ENCODE measurements around the gene CFAP45. TPM values are rescaled to one million over a fixed set of nuclear protein-coding genes. Genes with fewer than 3 reads are reported as not detected.
"Not testable (repeated sequence)": the region's sequence is repeated elsewhere in the genome, so short reads cannot be mapped to it uniquely, and the experiment has no call there.

The CFAP45 gene
- total RNA-seq, 2 experiments from 2014 or later, result 0.63 TPM; not detected in 1

- no peaks in the 10 kb centered on the region for H3K9me2 ChIP-seq (ENCODE audit: insufficient read depth, low read length)
- BruUV-seq (replicated peaks), result no TSS peak
- H3K9me3 ChIP-seq (ENCODE audit: low read length), result no peaks in the 10 kb centered on the region
- H3K4me2 ChIP-seq (ENCODE audit: low read length), result no peak overlapping the region
- no peak for DNase-seq (ENCODE audit: low spot score)
- H4K20me1 ChIP-seq (ENCODE audit: insufficient read depth, low read length), result no peaks in the 10 kb centered on the region
- intact Hi-C loops (cut with micrococcal nuclease; ENCODE audit: unreplicated experiment), result no loop called here
- no peak overlapping the region for H3K27ac ChIP-seq (ENCODE audit: low read depth, low read length, poor library complexity, severe bottlenecking)
- H3K36me3 ChIP-seq (ENCODE audit: insufficient read depth, low read length), result no peaks in the 10 kb centered on the region
- H2AFZ ChIP-seq (ENCODE audit: low read length), result no peak overlapping the region
- H3K4me3 ChIP-seq (ENCODE audit: low read depth, low read length, poor library complexity, severe bottlenecking), result no peak overlapping the region
- TF ChIP-seq CTCF (conservative IDR thresholded peaks at IDR 0.05; ENCODE audit: low read length) (no peak), EZH2phosphoT487 (IDR thresholded peaks at IDR 0.05; ENCODE audit: borderline replicate concordance, low read depth, low read length) (no peak)
- ChIA-PET POLR2A (no interaction called here), CTCF (ENCODE audit: unreplicated experiment) (no interaction called here)
- H3K79me2 ChIP-seq (ENCODE audit: insufficient read depth, low read depth, low read length), result no peaks in the 10 kb centered on the region
- peaks cover 21% of the 10 kb centered on the region for H3K4me1 ChIP-seq (ENCODE audit: insufficient read depth, low read length, poor library complexity, severe bottlenecking)
These were observed 7.0 kb upstream of the CFAP45 start for GRCh38 chr1:159906960-159907359.

- H3K27ac ChIP-seq (ENCODE audit: low read depth, low read length, poor library complexity, severe bottlenecking); H3K4me3 ChIP-seq (ENCODE audit: low read depth, low read length, poor library complexity, severe bottlenecking); H3K9me3 ChIP-seq (ENCODE audit: low read length); DNase-seq (ENCODE audit: low spot score); H3K4me1 ChIP-seq (ENCODE audit: insufficient read depth, low read length, poor library complexity, severe bottlenecking); H3K36me3 ChIP-seq (ENCODE audit: insufficient read depth, low read length); H4K20me1 ChIP-seq (ENCODE audit: insufficient read depth, low read length); H2AFZ ChIP-seq (ENCODE audit: low read length); H3K79me2 ChIP-seq (ENCODE audit: insufficient read depth, low read depth, low read length); H3K9me2 ChIP-seq (ENCODE audit: insufficient read depth, low read length); BruUV-seq (replicated peaks); intact Hi-C loops (cut with micrococcal nuclease; ENCODE audit: unreplicated experiment); H3K4me2 ChIP-seq (ENCODE audit: low read length): not testable (repeated sequence)
- ChIA-PET CTCF (ENCODE audit: unreplicated experiment) (interaction anchor here (1.3 kb wide), 1 partner anchor 11 kb away, joined by 3 read pairs; no protein-coding TSS in a partner anchor), POLR2A (interaction anchor here (0.7 kb wide), 1 partner anchor 82 kb away, joined by 3 read pairs; no protein-coding TSS in a partner anchor)
These were observed 4.1 kb upstream of the CFAP45 start for GRCh38 chr1:159904036-159904435.

- no TSS peak for BruUV-seq (replicated peaks)
- Histone ChIP-seq H3K4me2 (ENCODE audit: low read length) (no peak overlapping the region), H2AFZ (ENCODE audit: low read length) (no peak overlapping the region), H3K27ac (ENCODE audit: low read depth, low read length, poor library complexity, severe bottlenecking) (no peak overlapping the region), H3K9me2 (ENCODE audit: insufficient read depth, low read length) (no peaks in the 10 kb centered on the region), H3K4me3 (ENCODE audit: low read depth, low read length, poor library complexity, severe bottlenecking) (no peak overlapping the region), H4K20me1 (ENCODE audit: insufficient read depth, low read length) (no peaks in the 10 kb centered on the region), H3K36me3 (ENCODE audit: insufficient read depth, low read length) (no peaks in the 10 kb centered on the region), H3K79me2 (ENCODE audit: insufficient read depth, low read depth, low read length) (no peaks in the 10 kb centered on the region), H3K4me1 (ENCODE audit: insufficient read depth, low read length, poor library complexity, severe bottlenecking) (no peaks in the 10 kb centered on the region), H3K9me3 (ENCODE audit: low read length) (no peaks in the 10 kb centered on the region)
- intact Hi-C loops (cut with micrococcal nuclease; ENCODE audit: unreplicated experiment), result no loop called here
- POLR2A ChIA-PET, result no interaction called here
- CTCF ChIA-PET (ENCODE audit: unreplicated experiment), result no interaction called here
- no peak for DNase-seq (ENCODE audit: low spot score)
- no peak for TF ChIP-seq EZH2phosphoT487 (IDR thresholded peaks at IDR 0.05; ENCODE audit: borderline replicate concordance, low read depth, low read length)
- no peak for TF ChIP-seq CTCF (conservative IDR thresholded peaks at IDR 0.05; ENCODE audit: low read length)
These were observed 2.6 kb upstream of the CFAP45 start for GRCh38 chr1:159902541-159902940.

All from OCI-LY7 (cell line).